Effector CD4-positive, alpha-beta T cell (primary cell): ENCODE data around the gene HNF1B.

Experiments
- DNase-seq: peaks from one replicate; pipeline ENCODE4 v3.0.0-alpha.2; 2020

Gene HNF1B

DNA sequence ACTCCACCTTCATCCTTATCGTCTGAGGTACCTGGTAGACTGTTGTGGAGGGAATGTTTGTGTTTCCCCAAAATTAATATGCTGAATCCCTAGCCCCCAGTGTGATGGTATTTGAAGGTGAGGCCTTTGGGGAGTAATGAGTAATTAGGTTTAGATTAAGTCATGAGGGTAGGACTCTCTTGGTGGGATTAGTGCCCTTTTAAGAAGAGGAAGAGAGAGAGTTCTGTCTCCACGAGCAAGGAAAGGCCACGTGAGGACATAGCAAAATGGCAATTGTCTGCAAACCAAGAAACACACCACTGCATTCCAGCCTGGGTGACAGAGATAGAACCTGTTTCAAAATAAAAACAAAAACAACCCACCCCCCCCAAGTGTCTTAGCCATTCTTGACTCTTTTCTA, 80.6 kb downstream of the HNF1B start:
- no peak for DNase-seq

GRCh38 chr17:37662353-37662752, 82.5 kb downstream of the HNF1B start:
- no peak for DNase-seq

DNA sequence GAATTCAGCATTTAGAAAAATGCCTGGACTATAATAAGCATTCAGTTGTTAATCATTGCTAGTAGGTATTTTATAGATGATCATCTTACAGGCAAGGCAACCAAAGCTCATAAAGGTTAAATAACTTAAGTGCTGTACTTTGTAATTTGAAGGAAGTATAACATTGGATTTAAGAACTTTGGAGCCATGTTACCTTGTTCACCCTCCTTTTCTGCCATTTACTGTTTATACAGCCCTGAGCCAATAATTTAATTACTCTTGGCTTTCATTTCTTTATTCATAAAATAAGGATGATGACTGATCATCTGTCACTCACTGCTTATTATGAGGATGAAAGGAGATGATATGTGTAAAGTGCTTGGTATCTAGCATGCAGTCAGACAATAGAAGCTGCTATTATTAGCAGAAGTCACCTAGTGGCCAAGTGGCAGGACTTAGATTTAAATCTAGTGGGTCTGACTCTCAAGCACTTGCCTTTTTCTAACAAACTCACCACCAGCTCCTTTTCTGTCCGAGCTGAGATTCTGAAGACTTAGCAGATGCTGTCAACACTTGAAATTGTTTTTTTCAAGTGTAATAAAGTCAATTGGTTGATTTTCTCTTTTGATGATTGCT, 83.4 kb downstream of the HNF1B start:
- DNase-seq, result no peak

DNA sequence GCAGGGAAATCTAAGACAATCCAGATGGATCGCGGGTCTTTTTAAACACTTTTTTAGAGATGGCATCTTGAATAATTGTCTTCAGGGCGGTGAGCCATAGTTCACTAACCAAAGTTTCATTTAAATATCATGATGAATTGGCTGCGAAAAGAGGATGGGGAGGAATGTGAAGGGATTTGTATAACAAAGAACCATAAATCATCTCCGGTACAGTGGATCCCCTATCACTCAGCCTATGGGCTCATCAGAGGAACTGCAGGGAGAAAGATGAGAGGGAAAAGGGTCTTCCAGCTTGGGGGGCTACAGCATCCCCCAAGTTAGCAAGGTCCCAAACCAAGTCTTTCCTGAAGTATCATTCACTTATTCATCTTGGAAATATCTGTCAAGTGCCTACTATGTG, 84.9 kb downstream of the HNF1B start:
- DNase-seq, result no peak

DNA sequence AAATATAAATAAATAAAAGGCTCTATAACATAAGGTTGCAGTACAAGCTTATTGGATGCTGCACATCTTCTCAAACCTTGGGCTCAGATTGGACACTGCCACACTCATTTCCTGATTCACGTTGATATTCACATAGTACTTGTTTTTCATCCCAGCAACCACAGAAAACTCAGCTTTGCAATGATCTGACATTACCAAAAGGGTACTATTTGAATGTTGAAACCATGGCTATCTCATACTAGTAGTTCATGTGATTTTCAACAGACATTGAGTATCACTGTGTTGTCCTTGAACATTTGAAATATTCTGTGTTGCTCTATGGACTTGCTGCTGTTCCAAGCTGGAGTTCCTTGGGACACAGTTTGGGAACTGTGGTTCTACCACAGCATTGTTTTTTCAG, 87.7 kb downstream of the HNF1B start:
- DNase-seq, result no peak

GRCh38 chr17:37651849-37652248, 93.0 kb downstream of the HNF1B start:
- no peak for DNase-seq

GRCh38 chr17:37650419-37651003, 94.3 kb downstream of the HNF1B start:
- DNase-seq, result no peak

- no peak for DNase-seq
Measured at GRCh38 chr17:37648555-37648954, 96.3 kb downstream of the HNF1B start.

DNA sequence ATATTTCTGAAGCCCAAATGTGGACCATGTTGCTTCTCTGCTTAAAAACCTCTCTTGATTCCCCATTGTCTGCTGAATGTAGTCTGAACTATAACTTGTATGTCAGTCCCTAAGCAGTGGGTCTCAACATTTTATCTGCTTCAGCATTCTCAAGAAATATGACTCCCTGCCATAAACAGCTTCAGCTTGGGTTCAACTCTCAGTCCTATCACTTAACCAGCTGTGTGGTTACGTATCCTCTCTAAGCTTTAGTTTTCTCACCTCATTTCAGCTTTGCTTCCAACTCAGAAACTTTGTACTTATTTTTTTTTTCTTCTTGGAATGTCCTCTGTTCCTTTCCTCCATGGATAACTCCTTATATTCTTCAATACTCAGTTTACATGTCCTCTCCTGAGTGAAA, 97.0 kb downstream of the HNF1B start:
- DNase-seq, result no peak

GRCh38 chr17:37643869-37644268, 101.0 kb downstream of the HNF1B start:
- no peak for DNase-seq

GRCh38 chr17:37643118-37643766, 101.6 kb downstream of the HNF1B start, which contains the start of gene DDX52:
Gene DDX52 (minus strand): TSS chr17:37643446. CDS start chr17:37643420, 26 bp downstream.
- peak; percentile 84 for DNase-seq

- no peak for DNase-seq
Measured at GRCh38 chr17:37642681-37643080, 102.2 kb downstream of the HNF1B start.

- DNase-seq, result no peak
Measured at GRCh38 chr17:37640015-37640414, 104.8 kb downstream of the HNF1B start.

- no peak for DNase-seq
Measured at GRCh38 chr17:37637956-37638355, 106.9 kb downstream of the HNF1B start.
